NCI-H146 treated with DMSO at 0.1 percent for 48 hours (cell line): ENCODE data around the gene MRPL44.

Experiments
- DNase-seq: peaks from one replicate; lab custom pipeline; 2025; ENCODE audit not compliant: unreplicated experiment; lab: John Stamatoyannopoulos, UW

MRPL44 gene

GRCh38 chr2:223969856-223970255 is 12.6 kb downstream of the MRPL44 start:
- DNase-seq, result no peak

- DNase-seq, result no peak
Measured at GRCh38 chr2:223970343-223971128, 13.3 kb downstream of the MRPL44 start.

GRCh38 chr2:223971731-223972130 is 14.5 kb downstream of the MRPL44 start:
- no peak for DNase-seq

GRCh38 chr2:223972656-223973102 is 15.4 kb downstream of the MRPL44 start:
- DNase-seq, result no peak

- DNase-seq, result no peak
Measured at GRCh38 chr2:223973606-223974005, 16.3 kb downstream of the MRPL44 start.

- no peak for DNase-seq
Measured at GRCh38 chr2:223976635-223977226, 19.5 kb downstream of the MRPL44 start.

GRCh38 chr2:223978451-223978850 is 21.2 kb downstream of the MRPL44 start:
- no peak for DNase-seq

GRCh38 chr2:223979730-223980396 is 22.6 kb downstream of the MRPL44 start:
- DNase-seq, result no peak

- no peak for DNase-seq
Measured at GRCh38 chr2:223980397-223980735, 23.1 kb downstream of the MRPL44 start.

- no peak for DNase-seq
Measured at GRCh38 chr2:223980803-223981202, 23.5 kb downstream of the MRPL44 start.

- DNase-seq, result no peak
Measured at GRCh38 chr2:223981241-223981640, 24.0 kb downstream of the MRPL44 start.

GRCh38 chr2:223989206-223989855 is 32.1 kb downstream of the MRPL44 start:
- DNase-seq, result no peak

- DNase-seq, result no peak
Measured at GRCh38 chr2:223989856-223990232, 32.6 kb downstream of the MRPL44 start.

GRCh38 chr2:223991611-223992010 is 34.3 kb downstream of the MRPL44 start:
- no peak for DNase-seq

- peak; percentile 16 for DNase-seq
Measured at GRCh38 chr2:223993634-223994232, 36.5 kb downstream of the MRPL44 start.

- DNase-seq, result no peak
Measured at GRCh38 chr2:223994562-223995162, 37.4 kb downstream of the MRPL44 start.

- no peak for DNase-seq
Measured at GRCh38 chr2:223995569-223995968, 38.3 kb downstream of the MRPL44 start.

- no peak for DNase-seq
Measured at GRCh38 chr2:223996391-223996790, 39.1 kb downstream of the MRPL44 start.

GRCh38 chr2:223997938-223998337 is 40.7 kb downstream of the MRPL44 start:
- no peak for DNase-seq

- DNase-seq, result no peak
Measured at GRCh38 chr2:223998948-223999347, 41.7 kb downstream of the MRPL44 start.

GRCh38 chr2:223999862-224000261 is 42.6 kb downstream of the MRPL44 start:
- no peak for DNase-seq
